ENCODE measurements around the gene ATG7. TPM values are rescaled to one million over a fixed set of nuclear protein-coding genes. Genes with fewer than 3 reads are reported as not detected.
"Not testable (repeated sequence)": the region's sequence is repeated elsewhere in the genome, so short reads cannot be mapped to it uniquely, and the experiment has no call there.

The ATG7 gene
- total and polyA plus RNA-seq, 9 donors, result 10.2 to 54.5 (median 37.4) TPM

- intact Hi-C loops (cut with DNase I), result no loop called here
- 81 to 84% (median 82%) methylated on average over 20 of the region's 20 CpGs for WGBS, 3 donors
- H3K36me3 ChIP-seq, result no peaks in the 10 kb centered on the region
- peak in 1 of 5 donors; percentile 17 for DNase-seq
- TF ChIP-seq CTCF (IDR thresholded peaks at IDR 0.05) (no peak), POLR2A (IDR thresholded peaks at IDR 0.05) (no peak), EP300 (IDR thresholded peaks at IDR 0.05) (no peak)
- peak overlapping the region in 1 of 2 donors; percentile 77 for H3K27ac ChIP-seq
- H3K4me3 ChIP-seq, result no peak overlapping the region
- H3K4me1 ChIP-seq (ENCODE audit: insufficient read depth), result peaks cover 25% of the 10 kb centered on the region
- H3K9me3 ChIP-seq, result no peaks in the 10 kb centered on the region
- H3K27me3 ChIP-seq, result no peaks in the 10 kb centered on the region
These were observed 298.7 kb downstream of the ATG7 start for GRCh38 chr3:11570789-11571495.

- H3K27ac ChIP-seq; H3K4me3 ChIP-seq; intact Hi-C loops (cut with DNase I); H3K27me3 ChIP-seq; H3K9me3 ChIP-seq; H3K36me3 ChIP-seq: not testable (repeated sequence)
- H3K4me1 ChIP-seq (ENCODE audit: insufficient read depth), result peaks cover 33% of the 10 kb centered on the region
- peak in 1 of 5 donors; percentile 10 for DNase-seq
- 91 to 98% (median 98%) methylated on average over 11 of the region's 11 CpGs for WGBS, 3 donors
These were observed 300.5 kb downstream of the ATG7 start for GRCh38 chr3:11572660-11573059.

DNA sequence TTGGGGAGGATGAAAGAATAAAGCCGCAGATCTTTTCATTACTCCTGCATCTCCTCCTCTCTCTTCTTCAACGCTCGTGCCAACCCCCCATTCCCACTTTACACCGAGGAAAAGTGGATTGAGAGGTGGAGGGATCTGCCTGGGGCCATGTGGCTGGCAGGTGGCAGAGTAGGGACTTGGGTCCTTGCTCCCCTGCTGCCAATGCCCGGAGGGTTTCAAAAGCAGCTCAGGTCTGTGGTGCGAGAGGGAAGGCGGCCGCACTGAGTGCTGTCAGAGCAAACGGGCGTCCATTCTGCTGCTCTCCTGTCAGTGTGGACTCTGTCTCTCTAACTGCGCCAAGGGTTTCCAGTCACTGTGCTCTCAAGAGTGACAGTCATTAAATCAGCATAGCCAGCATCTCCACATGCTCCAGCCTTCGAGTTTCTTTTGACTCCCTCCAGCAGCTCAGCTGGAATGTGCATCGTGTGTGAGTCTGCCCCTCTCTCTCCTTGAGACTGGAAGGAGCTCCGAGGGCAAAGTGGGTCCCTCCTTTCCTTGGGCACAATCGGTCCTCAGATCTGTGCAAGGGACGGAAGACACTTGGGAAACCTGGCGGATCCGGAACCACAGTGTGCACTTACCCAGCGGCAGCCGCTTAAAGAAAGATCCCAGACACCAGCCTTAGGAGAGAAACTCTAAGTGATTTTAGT lies 302.9 kb downstream of the ATG7 start:
- peaks cover 18% of the 10 kb centered on the region for H3K4me1 ChIP-seq (ENCODE audit: insufficient read depth)

DNA sequence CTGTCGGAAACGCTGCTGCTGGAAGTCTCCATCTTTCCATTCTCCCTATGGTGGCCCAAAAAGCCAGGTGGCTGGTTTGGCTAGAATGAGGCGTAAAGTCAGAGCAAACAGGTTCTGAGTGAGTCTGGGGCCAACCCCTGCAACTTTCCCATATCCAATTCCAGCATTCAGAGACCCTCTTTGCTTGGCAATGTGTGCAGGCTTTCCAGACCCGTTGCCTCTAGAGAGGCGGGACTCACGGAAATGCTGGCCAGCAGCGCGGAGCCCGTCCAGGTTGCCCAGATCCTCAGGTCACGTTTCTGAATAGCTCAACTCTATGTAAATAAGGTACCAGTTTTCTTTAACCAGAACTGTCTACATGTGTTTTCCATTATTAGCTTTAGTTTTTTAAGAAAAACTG lies 303.5 kb downstream of the ATG7 start:
- peak in 2 of 5 donors; percentile 13 to 18 for DNase-seq
- no peak overlapping the region for H3K27ac ChIP-seq

More for the DNA sequence above, 302.9 kb downstream of the ATG7 start:
- Histone ChIP-seq H3K27ac (no peak overlapping the region), H3K9me3 (no peaks in the 10 kb centered on the region), H3K36me3 (no peaks in the 10 kb centered on the region), H3K27me3 (no peaks in the 10 kb centered on the region), H3K4me3 (no peak overlapping the region)
- peak in 2 of 5 donors; percentile 7 to 18 for DNase-seq
- TF ChIP-seq CTCF (IDR thresholded peaks at IDR 0.05), result no peak
- no peak for TF ChIP-seq EP300 (IDR thresholded peaks at IDR 0.05)
- TF ChIP-seq POLR2A (IDR thresholded peaks at IDR 0.05), result no peak
- intact Hi-C loops (cut with DNase I), result no loop called here
- 82 to 86% (median 83%) methylated on average over 20 of the region's 20 CpGs for WGBS, 3 donors

More for the DNA sequence above, 303.5 kb downstream of the ATG7 start:
- no peaks in the 10 kb centered on the region for H3K27me3 ChIP-seq
- no peaks in the 10 kb centered on the region for H3K9me3 ChIP-seq
- no peak overlapping the region for H3K4me3 ChIP-seq
- intact Hi-C loops (cut with DNase I), result no loop called here
- no peak for TF ChIP-seq EP300 (IDR thresholded peaks at IDR 0.05)
- TF ChIP-seq CTCF (IDR thresholded peaks at IDR 0.05), result no peak
- TF ChIP-seq POLR2A (IDR thresholded peaks at IDR 0.05), result no peak
- 74 to 77% (median 76%) methylated on average over 10 of the region's 10 CpGs for WGBS, 3 donors
- peaks cover 17% of the 10 kb centered on the region for H3K4me1 ChIP-seq (ENCODE audit: insufficient read depth)
- no peaks in the 10 kb centered on the region for H3K36me3 ChIP-seq
